Ascending aorta (tissue), 2 donors: Measurements from ENCODE around the gene SH3PXD2A. TPM values are rescaled to one million over a fixed set of nuclear protein-coding genes. Genes with fewer than 3 reads are reported as not detected.

Experiments used
- DNase-seq, 2 donors: peaks; one replicate each; pipeline ENCODE4 v3.0.0-alpha.2; 2019; ENCODE audit warnings: low spot score in 2 of 2
- H3K27ac ChIP-seq, 2 donors: fragments of 200-600 bp; sonication (generic); one replicate each; pipeline ENCODE4 v1.5.1; 2016 to 2017; ENCODE audit warnings: mild to moderate bottlenecking in 1 of 2
- H3K27me3 ChIP-seq: fragments of 200-600 bp; sonication (generic); one replicate; pipeline ENCODE4 v1.5.1; 2017
- H3K36me3 ChIP-seq, 2 donors: fragments of 200-600 bp; sonication (generic); one replicate each; pipeline ENCODE4 v1.5.1; 2016
- H3K4me1 ChIP-seq, 2 donors: fragments of 200-600 bp; sonication (generic); one replicate each; pipeline ENCODE4 v1.5.1; 2016 to 2017; ENCODE audit warnings: mild to moderate bottlenecking in 1 of 2
- H3K4me3 ChIP-seq, 2 donors: fragments of 200-600 bp; sonication (generic); one replicate each; pipeline ENCODE4 v1.5.1; 2016 to 2017; ENCODE audit warnings: mild to moderate bottlenecking in 1 of 2
- H3K9me3 ChIP-seq, 2 donors: fragments of 200-600 bp; sonication (generic); one replicate each; pipeline ENCODE4 v1.5.1; 2016
- intact Hi-C: fragments of 100-400 bp; cut with DNase I; formaldehyde crosslinking; loops from one replicate; pipeline ENCODE4 v1.15.1; 2023
- total RNA-seq: library from RNA; depleted of rRNA; stranded (reverse); fragments of >200 nt; gene quantifications from one replicate; pipeline ENCODE4 v1.1.0, GENCODE V29; 2016
- TF ChIP-seq, protein P1 (sequence below), 3 experiments: fragments of 200-600 bp in 2 of 3; fragments of 450-650 bp in 1 of 3; sonication (generic) in 2 of 3; IDR thresholded peaks; one replicate each; pipeline ENCODE4 v1.5.1; 2016 to 2019; ENCODE audit warnings: antibody characterized with exemption in 3 of 3, mild to moderate bottlenecking in 1 of 3, moderate library complexity in 1 of 3

SH3PXD2A gene
- total RNA-seq, 1 donor from 2014 or later: 50.0 TPM

DNA sequence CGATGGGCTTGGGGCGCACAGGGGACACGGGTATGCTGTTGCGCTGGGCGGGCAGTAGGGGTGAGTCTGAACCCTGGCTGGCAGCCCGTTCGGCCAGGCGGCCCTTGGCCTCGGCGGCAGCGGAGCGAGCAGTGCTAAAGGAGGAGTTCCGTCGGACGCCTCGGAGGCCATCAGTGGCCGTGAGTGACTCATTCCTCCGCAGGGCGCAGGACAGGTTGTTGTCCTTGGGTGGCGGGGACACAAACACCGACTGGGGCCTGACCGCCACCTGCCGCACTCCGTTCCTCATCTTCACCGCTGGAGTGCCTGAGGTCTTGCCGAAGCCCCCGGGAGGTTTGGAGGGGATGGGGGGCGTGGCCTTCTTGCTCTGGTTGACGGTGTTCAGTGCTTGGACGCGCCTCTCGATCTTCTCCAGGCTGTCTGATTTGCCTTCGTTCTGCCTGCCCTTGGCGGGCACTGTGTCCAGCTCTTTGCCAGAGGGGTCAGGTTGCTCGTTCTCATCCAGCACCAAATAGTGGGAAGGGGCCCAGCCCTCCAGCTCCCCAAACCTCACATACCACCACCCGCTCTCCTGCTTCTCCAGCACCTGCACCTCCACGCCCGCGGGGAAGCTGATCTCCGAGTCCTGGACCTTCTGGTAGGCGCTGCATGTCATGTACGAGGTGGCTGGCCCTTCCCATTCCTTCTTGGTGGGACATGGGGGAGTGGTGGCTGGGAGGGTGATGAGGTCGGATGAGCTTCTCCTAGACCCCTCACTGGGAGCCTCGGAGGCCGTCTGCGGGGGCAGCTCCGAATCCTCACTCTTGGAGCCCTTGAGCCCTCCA, 253.1 kb downstream of the SH3PXD2A start:
- no peak for DNase-seq
- Histone ChIP-seq H3K9me3 (no peaks in the 10 kb centered on the region), H3K36me3 (peaks cover 12 to 22% of the 10 kb centered on the region in 2 donors), H3K27me3 (no peaks in the 10 kb centered on the region), H3K4me1 (peaks cover 0 to 11% of the 10 kb centered on the region in 2 donors), H3K27ac (no peak overlapping the region), H3K4me3 (no peak overlapping the region)
- TF ChIP-seq, protein P1, sequence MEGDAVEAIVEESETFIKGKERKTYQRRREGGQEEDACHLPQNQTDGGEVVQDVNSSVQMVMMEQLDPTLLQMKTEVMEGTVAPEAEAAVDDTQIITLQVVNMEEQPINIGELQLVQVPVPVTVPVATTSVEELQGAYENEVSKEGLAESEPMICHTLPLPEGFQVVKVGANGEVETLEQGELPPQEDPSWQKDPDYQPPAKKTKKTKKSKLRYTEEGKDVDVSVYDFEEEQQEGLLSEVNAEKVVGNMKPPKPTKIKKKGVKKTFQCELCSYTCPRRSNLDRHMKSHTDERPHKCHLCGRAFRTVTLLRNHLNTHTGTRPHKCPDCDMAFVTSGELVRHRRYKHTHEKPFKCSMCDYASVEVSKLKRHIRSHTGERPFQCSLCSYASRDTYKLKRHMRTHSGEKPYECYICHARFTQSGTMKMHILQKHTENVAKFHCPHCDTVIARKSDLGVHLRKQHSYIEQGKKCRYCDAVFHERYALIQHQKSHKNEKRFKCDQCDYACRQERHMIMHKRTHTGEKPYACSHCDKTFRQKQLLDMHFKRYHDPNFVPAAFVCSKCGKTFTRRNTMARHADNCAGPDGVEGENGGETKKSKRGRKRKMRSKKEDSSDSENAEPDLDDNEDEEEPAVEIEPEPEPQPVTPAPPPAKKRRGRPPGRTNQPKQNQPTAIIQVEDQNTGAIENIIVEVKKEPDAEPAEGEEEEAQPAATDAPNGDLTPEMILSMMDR (IDR thresholded peaks at IDR 0.05): no peak
- intact Hi-C loops: no loop called here

DNA sequence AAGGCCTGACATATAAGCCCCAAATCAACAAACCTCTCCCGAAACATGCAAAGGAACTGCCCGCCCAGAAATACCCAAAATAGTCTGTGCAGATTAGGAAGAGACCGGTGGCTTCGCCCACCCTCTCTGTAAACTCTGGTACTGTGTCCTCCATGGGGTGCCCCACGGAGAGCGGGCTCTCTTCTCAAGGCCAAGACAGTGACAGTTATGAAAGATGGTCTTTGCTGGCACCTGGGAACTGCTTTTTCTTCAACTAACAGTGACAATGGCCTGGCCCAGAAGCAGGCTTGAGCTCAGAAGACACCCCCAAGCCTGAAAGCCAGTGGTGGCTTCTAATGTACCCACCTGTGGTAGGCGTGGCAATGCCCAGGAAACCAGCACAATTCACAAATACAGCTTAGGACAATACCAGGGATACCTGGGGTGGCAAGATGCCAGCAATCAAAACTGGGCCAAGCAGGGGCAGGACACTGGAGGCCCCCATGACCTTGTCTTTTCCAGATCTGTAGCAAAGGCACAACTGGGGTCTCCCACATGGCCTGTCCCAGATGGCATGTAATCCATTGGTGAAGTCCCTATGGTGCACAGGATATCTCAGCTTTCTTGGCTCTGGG, 254.3 kb downstream of the SH3PXD2A start:
- intact Hi-C loops: loop anchor here (2.0 kb wide), 1 partner anchor 64 kb away; no protein-coding TSS in a partner anchor
- H3K4me1 ChIP-seq: peaks cover 0 to 14% of the 10 kb centered on the region in 2 donors
- peak overlapping the region in 1 of 2 donors; percentile 8 for H3K27ac ChIP-seq
- H3K27me3 ChIP-seq: no peaks in the 10 kb centered on the region
- H3K4me3 ChIP-seq: no peak overlapping the region
- DNase-seq: no peak
- TF ChIP-seq, protein P1 (IDR thresholded peaks at IDR 0.05): no peak
- H3K36me3 ChIP-seq: peaks cover 12 to 22% of the 10 kb centered on the region in 2 donors
- no peaks in the 10 kb centered on the region for H3K9me3 ChIP-seq

DNA sequence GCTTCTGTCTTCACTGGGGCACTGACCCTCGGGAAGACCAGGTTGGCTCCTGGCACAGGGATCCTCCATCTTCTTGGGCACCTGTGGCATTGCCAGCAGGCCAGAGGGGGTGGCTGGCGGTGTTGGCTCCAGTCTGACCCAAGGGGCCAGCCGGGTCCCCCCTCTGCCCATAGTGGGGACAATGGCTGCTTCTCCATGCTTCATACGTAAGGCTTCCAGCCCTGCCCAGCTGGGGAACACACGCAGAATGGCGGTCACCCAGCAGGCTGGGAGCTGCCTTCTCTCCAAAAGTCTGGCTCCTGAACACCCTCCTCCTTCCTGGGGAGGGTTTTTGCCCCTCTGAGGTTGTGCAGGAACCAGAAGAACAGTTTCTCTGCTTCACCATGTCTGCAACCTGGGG, 255.1 kb downstream of the SH3PXD2A start:
- H3K27me3 ChIP-seq: no peaks in the 10 kb centered on the region
- H3K9me3 ChIP-seq: no peaks in the 10 kb centered on the region
- intact Hi-C loops: loop anchor here (2.0 kb wide), 1 partner anchor 64 kb away; no protein-coding TSS in a partner anchor
- H3K27ac ChIP-seq: peak overlapping the region in 1 of 2 donors; percentile 8
- H3K36me3 ChIP-seq: peaks cover 12 to 22% of the 10 kb centered on the region in 2 donors
- H3K4me1 ChIP-seq: peaks cover 0 to 11% of the 10 kb centered on the region in 2 donors
- no peak overlapping the region for H3K4me3 ChIP-seq
- DNase-seq: no peak
- TF ChIP-seq, protein P1 (IDR thresholded peaks at IDR 0.05): no peak

DNA sequence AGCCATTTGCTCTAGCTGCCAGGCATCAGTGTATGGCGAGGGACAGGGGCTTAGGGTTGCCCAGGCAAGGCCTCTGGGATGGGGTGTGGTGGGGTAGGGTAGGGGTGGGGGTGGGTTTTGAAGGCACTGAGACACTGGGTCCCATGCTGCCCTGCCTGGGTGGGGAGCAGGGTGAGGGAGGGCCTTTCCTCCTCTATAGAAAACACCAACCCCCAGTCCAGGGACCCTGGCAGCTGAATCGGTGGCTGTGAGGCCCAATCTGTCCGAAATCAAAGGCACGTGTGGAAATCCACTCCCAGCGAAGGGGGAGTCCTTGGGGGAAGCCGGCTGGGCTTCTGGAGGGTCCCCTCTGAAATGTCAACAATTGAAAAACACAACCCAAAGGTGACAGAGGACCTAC, 255.5 kb downstream of the SH3PXD2A start:
- H3K9me3 ChIP-seq: no peaks in the 10 kb centered on the region
- peak overlapping the region in 1 of 2 donors; percentile 8 for H3K27ac ChIP-seq
- H3K4me1 ChIP-seq: peaks cover 0 to 11% of the 10 kb centered on the region in 2 donors
- H3K36me3 ChIP-seq: peaks cover 12 to 22% of the 10 kb centered on the region in 2 donors
- no peaks in the 10 kb centered on the region for H3K27me3 ChIP-seq
- H3K4me3 ChIP-seq: no peak overlapping the region
- no peak for DNase-seq
- intact Hi-C loops: loop anchor here (2.0 kb wide), 1 partner anchor 65 kb away; no protein-coding TSS in a partner anchor
- TF ChIP-seq, protein P1 (IDR thresholded peaks at IDR 0.05): no peak

DNA sequence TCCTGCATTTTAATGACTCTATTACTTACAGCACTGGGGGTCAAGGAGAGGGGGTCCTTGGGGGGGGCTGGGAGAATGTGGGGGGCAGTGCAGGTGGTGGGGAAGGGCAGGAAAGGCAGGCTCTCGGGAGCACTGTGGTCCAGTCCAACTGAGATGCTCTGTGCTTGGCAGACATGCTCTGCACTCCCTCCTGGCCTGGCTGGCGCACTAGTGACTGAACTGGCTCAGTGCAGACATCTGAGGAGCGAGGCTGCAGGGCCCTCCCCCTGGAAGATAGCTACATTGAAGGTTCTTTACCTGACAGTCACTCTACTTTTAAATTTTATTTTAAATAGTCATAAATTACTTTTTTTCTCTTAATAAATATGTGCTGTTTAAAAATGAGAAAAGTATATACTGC, 256.2 kb downstream of the SH3PXD2A start:
- Histone ChIP-seq H3K4me3 (no peak overlapping the region), H3K36me3 (peaks cover 12 to 20% of the 10 kb centered on the region in 2 donors), H3K9me3 (no peaks in the 10 kb centered on the region), H3K27ac (no peak overlapping the region), H3K27me3 (no peaks in the 10 kb centered on the region), H3K4me1 (peaks cover 0 to 11% of the 10 kb centered on the region in 2 donors)
- TF ChIP-seq, protein P1 (IDR thresholded peaks at IDR 0.05): no peak
- no peak for DNase-seq
- intact Hi-C loops: no loop called here
